WTC11 (cell line): ENCODE data around the gene TAS2R39. TPM values are rescaled to one million over a fixed set of nuclear protein-coding genes. Genes with fewer than 3 reads are reported as not detected.

Experiments
- ATAC-seq: fragments of 200-7000 bp; cut with Tn5 transposase; 2 replicates; pipeline ENCODE4 v1.10.0; 2021; ENCODE audit warnings: mild to moderate bottlenecking, moderate library complexity
- CTCF ChIA-PET: fragments of 300-600 bp; sonication (Branson Sonifier 250); formaldehyde crosslinking; loops from one replicate; lab custom pipeline; 2021; ENCODE audit warnings: antibody characterized with exemption; lab: Charles Lee
- POLR2A ChIA-PET: fragments of 350-600 bp; sonication (Branson Sonifier 250); formaldehyde crosslinking; loops from one replicate; lab custom pipeline; 2021; ENCODE audit warnings: antibody characterized with exemption; lab: Charles Lee
- DNase-seq: peaks from one replicate; pipeline ENCODE4 v3.0.0; 2021; ENCODE audit warnings: low spot score
- H3K27ac Mint-ChIP-seq: 2 replicates; pipeline ENCODE4 v1.8.0; 2021; ENCODE audit warnings: mixed read lengths
- H3K27me3 Mint-ChIP-seq: 2 replicates; pipeline ENCODE4 v1.8.0; 2021; ENCODE audit warnings: low read depth, mild to moderate bottlenecking, moderate library complexity, mixed read lengths
- H3K36me3 Mint-ChIP-seq: 2 replicates; pipeline ENCODE4 v1.8.0; 2021; ENCODE audit warnings: mixed read lengths
- H3K4me1 Mint-ChIP-seq: 2 replicates; pipeline ENCODE4 v1.8.0; 2022; ENCODE audit warnings: mixed read lengths
- H3K4me3 Mint-ChIP-seq: 2 replicates; pipeline ENCODE4 v1.8.0; 2021; ENCODE audit warnings: mild to moderate bottlenecking, moderate library complexity, mixed read lengths
- H3K9me3 Mint-ChIP-seq: 2 replicates; pipeline ENCODE4 v1.8.0; 2021; ENCODE audit warnings: mixed read lengths
- EMX1 ChIP-seq: fragments of 250-450 bp; sonication (Bioruptor Pico); IDR thresholded peaks from 2 replicates; pipeline ENCODE4 v1.8.0; 2021; ENCODE audit warnings: mild to moderate bottlenecking
- FOXK1 ChIP-seq: sonication (generic); formaldehyde crosslinking; IDR thresholded peaks from 2 replicates; pipeline ENCODE4 v1.8.0; 2022; ENCODE audit warnings: mild to moderate bottlenecking, moderate library complexity, missing genetic modification reagents
- JAZF1 ChIP-seq: fragments of 250-450 bp; sonication (Bioruptor Pico); IDR thresholded peaks from 2 replicates; pipeline ENCODE4 v1.9.0; 2021; ENCODE audit warnings: moderate library complexity, mild to moderate bottlenecking, inconsistent platforms
- NR1H2 ChIP-seq: sonication (generic); formaldehyde crosslinking; IDR thresholded peaks from 2 replicates; pipeline ENCODE4 v1.9.0; 2021; ENCODE audit warnings: mild to moderate bottlenecking, moderate library complexity, missing genetic modification reagents
- SOX15 ChIP-seq: fragments of 250-450 bp; sonication (Bioruptor Pico); IDR thresholded peaks from 2 replicates; pipeline ENCODE4 v1.9.0; 2021; ENCODE audit warnings: mild to moderate bottlenecking
- SP1 ChIP-seq: sonication (generic); formaldehyde crosslinking; conservative IDR thresholded peaks from 2 replicates; pipeline ENCODE4 v1.8.1; 2022; ENCODE audit warnings: missing genetic modification reagents
- ZBTB21 ChIP-seq: sonication (generic); formaldehyde crosslinking; IDR thresholded peaks from 2 replicates; pipeline ENCODE4 v1.8.1; 2023; ENCODE audit warnings: mild to moderate bottlenecking, missing genetic modification reagents, borderline replicate concordance
- ZNF138 ChIP-seq: sonication (generic); formaldehyde crosslinking; conservative IDR thresholded peaks from 2 replicates; pipeline ENCODE4 v1.8.1; 2022; ENCODE audit warnings: mild to moderate bottlenecking, moderate library complexity, missing genetic modification reagents
- ZNF219 ChIP-seq: sonication (generic); formaldehyde crosslinking; IDR thresholded peaks from 2 replicates; pipeline ENCODE4 v1.8.0; 2023; ENCODE audit warnings: missing genetic modification reagents, mild to moderate bottlenecking, borderline replicate concordance
- total RNA-seq: library from RNA; stranded (reverse); gene quantifications from 3 replicates; pipeline ENCODE4 v1.2.3, GENCODE V29; 2021
- TF ChIP-seq, protein P1 (sequence below): sonication (generic); formaldehyde crosslinking; IDR thresholded peaks from 2 replicates; pipeline ENCODE4 v1.8.0; 2022; ENCODE audit warnings: mild to moderate bottlenecking, missing genetic modification reagents
- TF ChIP-seq, protein P2 (sequence below): sonication (generic); formaldehyde crosslinking; IDR thresholded peaks from 2 replicates; pipeline ENCODE4 v1.8.1; 2022; ENCODE audit warnings: missing genetic modification reagents, borderline replicate concordance
- TF ChIP-seq, protein P3 (sequence below): fragments of 250-450 bp; sonication (Bioruptor Pico); IDR thresholded peaks from 2 replicates; pipeline ENCODE4 v2.1.2; 2022; ENCODE audit warnings: mild to moderate bottlenecking, moderate library complexity
- TF ChIP-seq, protein P4 (sequence below): sonication (generic); formaldehyde crosslinking; IDR thresholded peaks from 2 replicates; pipeline ENCODE4 v1.8.1; 2022; ENCODE audit warnings: mild to moderate bottlenecking, missing genetic modification reagents, moderate library complexity, borderline replicate concordance
- TF ChIP-seq, protein P5 (sequence below): sonication (generic); formaldehyde crosslinking; IDR thresholded peaks from 2 replicates; pipeline ENCODE4 v1.8.0; 2023; ENCODE audit warnings: mild to moderate bottlenecking, missing genetic modification reagents
- TF ChIP-seq, protein P6 (sequence below): sonication (generic); formaldehyde crosslinking; IDR thresholded peaks from 2 replicates; pipeline ENCODE4 v1.8.1; 2023; ENCODE audit warnings: mild to moderate bottlenecking, missing genetic modification reagents, borderline replicate concordance

TAS2R39 gene
- total RNA-seq, 1 experiment from 2014 or later = not detected

DNA sequence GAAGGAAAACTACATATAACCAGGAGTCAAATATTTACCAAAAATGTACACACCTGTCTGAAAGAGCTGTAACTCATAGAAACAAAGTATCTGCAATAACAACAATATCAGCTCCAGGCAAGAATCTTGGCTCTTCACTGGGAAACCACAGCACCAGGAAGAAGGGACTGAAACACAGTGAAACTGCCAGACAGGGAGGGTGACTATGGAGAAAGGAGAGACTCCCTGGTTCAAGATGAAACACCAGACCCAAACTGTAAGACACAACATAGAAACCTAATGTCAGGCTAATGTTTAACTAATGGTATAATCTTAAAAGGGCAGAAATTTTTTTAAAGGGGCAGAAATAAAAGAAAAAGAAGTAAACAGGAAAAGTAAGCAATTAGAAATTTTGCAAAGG lies 11.5 kb upstream of the TAS2R39 start (continued):
- TF ChIP-seq, protein P1, sequence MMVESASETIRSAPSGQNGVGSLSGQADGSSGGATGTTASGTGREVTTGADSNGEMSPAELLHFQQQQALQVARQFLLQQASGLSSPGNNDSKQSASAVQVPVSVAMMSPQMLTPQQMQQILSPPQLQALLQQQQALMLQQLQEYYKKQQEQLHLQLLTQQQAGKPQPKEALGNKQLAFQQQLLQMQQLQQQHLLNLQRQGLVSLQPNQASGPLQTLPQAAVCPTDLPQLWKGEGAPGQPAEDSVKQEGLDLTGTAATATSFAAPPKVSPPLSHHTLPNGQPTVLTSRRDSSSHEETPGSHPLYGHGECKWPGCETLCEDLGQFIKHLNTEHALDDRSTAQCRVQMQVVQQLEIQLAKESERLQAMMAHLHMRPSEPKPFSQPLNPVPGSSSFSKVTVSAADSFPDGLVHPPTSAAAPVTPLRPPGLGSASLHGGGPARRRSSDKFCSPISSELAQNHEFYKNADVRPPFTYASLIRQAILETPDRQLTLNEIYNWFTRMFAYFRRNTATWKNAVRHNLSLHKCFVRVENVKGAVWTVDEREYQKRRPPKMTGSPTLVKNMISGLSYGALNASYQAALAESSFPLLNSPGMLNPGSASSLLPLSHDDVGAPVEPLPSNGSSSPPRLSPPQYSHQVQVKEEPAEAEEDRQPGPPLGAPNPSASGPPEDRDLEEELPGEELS = no peak
- TF ChIP-seq, protein P2, sequence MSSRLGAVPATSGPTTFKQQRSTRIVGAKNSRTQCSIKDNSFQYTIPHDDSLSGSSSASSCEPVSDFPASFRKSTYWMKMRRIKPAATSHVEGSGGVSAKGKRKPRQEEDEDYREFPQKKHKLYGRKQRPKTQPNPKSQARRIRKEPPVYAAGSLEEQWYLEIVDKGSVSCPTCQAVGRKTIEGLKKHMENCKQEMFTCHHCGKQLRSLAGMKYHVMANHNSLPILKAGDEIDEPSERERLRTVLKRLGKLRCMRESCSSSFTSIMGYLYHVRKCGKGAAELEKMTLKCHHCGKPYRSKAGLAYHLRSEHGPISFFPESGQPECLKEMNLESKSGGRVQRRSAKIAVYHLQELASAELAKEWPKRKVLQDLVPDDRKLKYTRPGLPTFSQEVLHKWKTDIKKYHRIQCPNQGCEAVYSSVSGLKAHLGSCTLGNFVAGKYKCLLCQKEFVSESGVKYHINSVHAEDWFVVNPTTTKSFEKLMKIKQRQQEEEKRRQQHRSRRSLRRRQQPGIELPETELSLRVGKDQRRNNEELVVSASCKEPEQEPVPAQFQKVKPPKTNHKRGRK (CRISPR knock-in tag) = no peak
- no peak for TF ChIP-seq EMX1 (CRISPR knock-in tag)
- TF ChIP-seq NR1H2 (CRISPR knock-in tag) = no peak
- TF ChIP-seq ZNF219 (CRISPR knock-in tag) = no peak
- TF ChIP-seq ZNF138 (CRISPR knock-in tag) = no peak
- TF ChIP-seq, protein P3, sequence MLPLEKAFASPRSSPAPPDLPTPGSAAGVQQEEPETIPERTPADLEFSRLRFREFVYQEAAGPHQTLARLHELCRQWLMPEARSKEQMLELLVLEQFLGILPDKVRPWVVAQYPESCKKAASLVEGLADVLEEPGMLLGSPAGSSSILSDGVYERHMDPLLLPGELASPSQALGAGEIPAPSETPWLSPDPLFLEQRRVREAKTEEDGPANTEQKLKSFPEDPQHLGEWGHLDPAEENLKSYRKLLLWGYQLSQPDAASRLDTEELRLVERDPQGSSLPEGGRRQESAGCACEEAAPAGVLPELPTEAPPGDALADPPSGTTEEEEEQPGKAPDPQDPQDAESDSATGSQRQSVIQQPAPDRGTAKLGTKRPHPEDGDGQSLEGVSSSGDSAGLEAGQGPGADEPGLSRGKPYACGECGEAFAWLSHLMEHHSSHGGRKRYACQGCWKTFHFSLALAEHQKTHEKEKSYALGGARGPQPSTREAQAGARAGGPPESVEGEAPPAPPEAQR (CRISPR knock-in tag) = no peak
- no peak for TF ChIP-seq JAZF1
- TF ChIP-seq FOXK1 = no peak
- no peak for TF ChIP-seq SP1 (CRISPR knock-in tag)

DNA sequence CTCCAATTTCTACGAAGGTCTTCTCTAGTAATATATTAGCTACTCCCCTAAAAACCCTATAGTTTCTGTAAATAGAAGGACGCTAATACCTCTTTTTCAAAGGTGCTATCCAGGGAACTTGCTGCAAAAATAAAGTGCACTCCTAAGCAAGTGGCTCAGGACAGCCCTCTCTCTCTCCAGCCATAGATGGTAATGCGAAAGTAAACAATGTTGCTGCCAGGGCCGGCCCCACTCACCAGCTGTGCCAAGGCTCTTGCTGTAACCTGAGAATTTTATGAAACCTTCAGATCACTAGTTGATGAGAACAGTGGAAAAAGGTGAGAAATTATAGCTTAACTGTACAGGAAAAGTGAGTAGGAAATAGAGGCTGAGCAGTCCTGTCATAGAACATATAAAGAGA lies 10.9 kb upstream of the TAS2R39 start:
- Mint-ChIP-seq H3K9me3 (peaks cover 16% of the 10 kb centered on the region), H3K4me3 (no peak overlapping the region), H3K27ac (no peak overlapping the region), H3K4me1 (peaks cover 4% of the 10 kb centered on the region; the same call in 1 of the 2 replicates), H3K36me3 (peaks cover 7% of the 10 kb centered on the region), H3K27me3 (peaks cover 2% of the 10 kb centered on the region; the same call in 1 of the 2 replicates)
- no peak for ATAC-seq
- CTCF ChIA-PET = interaction anchor here (0.7 to 1.8 kb wide), 2 partner anchors 43 to 68 kb away, joined by 3 to 8 read pairs; no protein-coding TSS in a partner anchor
- POLR2A ChIA-PET = interaction anchor here (0.6 kb wide), 1 partner anchor 557 kb away, joined by 4 read pairs; no protein-coding TSS in a partner anchor
- TF ChIP-seq ZBTB21 = no peak
- no peak for TF ChIP-seq SOX15 (CRISPR knock-in tag)
- TF ChIP-seq, protein P4, sequence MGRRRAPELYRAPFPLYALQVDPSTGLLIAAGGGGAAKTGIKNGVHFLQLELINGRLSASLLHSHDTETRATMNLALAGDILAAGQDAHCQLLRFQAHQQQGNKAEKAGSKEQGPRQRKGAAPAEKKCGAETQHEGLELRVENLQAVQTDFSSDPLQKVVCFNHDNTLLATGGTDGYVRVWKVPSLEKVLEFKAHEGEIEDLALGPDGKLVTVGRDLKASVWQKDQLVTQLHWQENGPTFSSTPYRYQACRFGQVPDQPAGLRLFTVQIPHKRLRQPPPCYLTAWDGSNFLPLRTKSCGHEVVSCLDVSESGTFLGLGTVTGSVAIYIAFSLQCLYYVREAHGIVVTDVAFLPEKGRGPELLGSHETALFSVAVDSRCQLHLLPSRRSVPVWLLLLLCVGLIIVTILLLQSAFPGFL = no peak
- TF ChIP-seq, protein P5, sequence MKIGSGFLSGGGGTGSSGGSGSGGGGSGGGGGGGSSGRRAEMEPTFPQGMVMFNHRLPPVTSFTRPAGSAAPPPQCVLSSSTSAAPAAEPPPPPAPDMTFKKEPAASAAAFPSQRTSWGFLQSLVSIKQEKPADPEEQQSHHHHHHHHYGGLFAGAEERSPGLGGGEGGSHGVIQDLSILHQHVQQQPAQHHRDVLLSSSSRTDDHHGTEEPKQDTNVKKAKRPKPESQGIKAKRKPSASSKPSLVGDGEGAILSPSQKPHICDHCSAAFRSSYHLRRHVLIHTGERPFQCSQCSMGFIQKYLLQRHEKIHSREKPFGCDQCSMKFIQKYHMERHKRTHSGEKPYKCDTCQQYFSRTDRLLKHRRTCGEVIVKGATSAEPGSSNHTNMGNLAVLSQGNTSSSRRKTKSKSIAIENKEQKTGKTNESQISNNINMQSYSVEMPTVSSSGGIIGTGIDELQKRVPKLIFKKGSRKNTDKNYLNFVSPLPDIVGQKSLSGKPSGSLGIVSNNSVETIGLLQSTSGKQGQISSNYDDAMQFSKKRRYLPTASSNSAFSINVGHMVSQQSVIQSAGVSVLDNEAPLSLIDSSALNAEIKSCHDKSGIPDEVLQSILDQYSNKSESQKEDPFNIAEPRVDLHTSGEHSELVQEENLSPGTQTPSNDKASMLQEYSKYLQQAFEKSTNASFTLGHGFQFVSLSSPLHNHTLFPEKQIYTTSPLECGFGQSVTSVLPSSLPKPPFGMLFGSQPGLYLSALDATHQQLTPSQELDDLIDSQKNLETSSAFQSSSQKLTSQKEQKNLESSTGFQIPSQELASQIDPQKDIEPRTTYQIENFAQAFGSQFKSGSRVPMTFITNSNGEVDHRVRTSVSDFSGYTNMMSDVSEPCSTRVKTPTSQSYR (CRISPR knock-in tag) = no peak
- TF ChIP-seq, protein P6, sequence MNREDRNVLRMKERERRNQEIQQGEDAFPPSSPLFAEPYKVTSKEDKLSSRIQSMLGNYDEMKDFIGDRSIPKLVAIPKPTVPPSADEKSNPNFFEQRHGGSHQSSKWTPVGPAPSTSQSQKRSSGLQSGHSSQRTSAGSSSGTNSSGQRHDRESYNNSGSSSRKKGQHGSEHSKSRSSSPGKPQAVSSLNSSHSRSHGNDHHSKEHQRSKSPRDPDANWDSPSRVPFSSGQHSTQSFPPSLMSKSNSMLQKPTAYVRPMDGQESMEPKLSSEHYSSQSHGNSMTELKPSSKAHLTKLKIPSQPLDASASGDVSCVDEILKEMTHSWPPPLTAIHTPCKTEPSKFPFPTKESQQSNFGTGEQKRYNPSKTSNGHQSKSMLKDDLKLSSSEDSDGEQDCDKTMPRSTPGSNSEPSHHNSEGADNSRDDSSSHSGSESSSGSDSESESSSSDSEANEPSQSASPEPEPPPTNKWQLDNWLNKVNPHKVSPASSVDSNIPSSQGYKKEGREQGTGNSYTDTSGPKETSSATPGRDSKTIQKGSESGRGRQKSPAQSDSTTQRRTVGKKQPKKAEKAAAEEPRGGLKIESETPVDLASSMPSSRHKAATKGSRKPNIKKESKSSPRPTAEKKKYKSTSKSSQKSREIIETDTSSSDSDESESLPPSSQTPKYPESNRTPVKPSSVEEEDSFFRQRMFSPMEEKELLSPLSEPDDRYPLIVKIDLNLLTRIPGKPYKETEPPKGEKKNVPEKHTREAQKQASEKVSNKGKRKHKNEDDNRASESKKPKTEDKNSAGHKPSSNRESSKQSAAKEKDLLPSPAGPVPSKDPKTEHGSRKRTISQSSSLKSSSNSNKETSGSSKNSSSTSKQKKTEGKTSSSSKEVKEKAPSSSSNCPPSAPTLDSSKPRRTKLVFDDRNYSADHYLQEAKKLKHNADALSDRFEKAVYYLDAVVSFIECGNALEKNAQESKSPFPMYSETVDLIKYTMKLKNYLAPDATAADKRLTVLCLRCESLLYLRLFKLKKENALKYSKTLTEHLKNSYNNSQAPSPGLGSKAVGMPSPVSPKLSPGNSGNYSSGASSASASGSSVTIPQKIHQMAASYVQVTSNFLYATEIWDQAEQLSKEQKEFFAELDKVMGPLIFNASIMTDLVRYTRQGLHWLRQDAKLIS (CRISPR knock-in tag) = no peak
- TF ChIP-seq ZNF219 (CRISPR knock-in tag) = no peak
- DNase-seq = no peak
